ENCODE data around the gene ESYT1. TPM values are rescaled to one million over a fixed set of nuclear protein-coding genes. Genes with fewer than 3 reads are reported as not detected.
A peak's percentile ranks its signal among the peaks of the same experiment; 100 is the strongest.

Gene ESYT1
- total and polyA plus RNA-seq, 9 of the 15 experiments (the other 6 are each of a cell fraction or from before 2014, with no cell fraction given) = 132 to 420 (median 164) TPM

- TF ChIP-seq MYNN (IDR thresholded peaks at IDR 0.05) (no peak), MYNN (CRISPR knock-in tag; IDR thresholded peaks at IDR 0.05) (no peak), MEF2D (tag; conservative IDR thresholded peaks at IDR 0.05; ENCODE audit: low read depth) (no peak), NFRKB (IDR thresholded peaks at IDR 0.05; ENCODE audit: low read depth) (peak; percentile 73; the same call in 1 of the 2 replicates), ELF2 (CRISPR knock-in tag; IDR thresholded peaks at IDR 0.05) (peak; percentile 76; the same call in 1 of the 2 replicates), HLTF (IDR thresholded peaks at IDR 0.05) (peak; percentile 58; the same call in 1 of the 2 replicates), ZNF511 (CRISPR knock-in tag; IDR thresholded peaks at IDR 0.05) (peak; percentile 72), ZC3H4 (CRISPR knock-in tag; IDR thresholded peaks at IDR 0.05; ENCODE audit: borderline replicate concordance) (no peak), RCOR1 (IDR thresholded peaks at IDR 0.05; ENCODE audit: borderline replicate concordance in 1 of 2, low read depth in 2 of 2, low read length in 2 of 2) (peak in 1 of 2 experiments; percentile 65; a peak in 2 of 4 replicates), TAF7 (tag; IDR thresholded peaks at IDR 0.05) (0 out of 2 replicates have a peak, but pooled peaks have one; percentile 42), ZNF121 (CRISPR knock-in tag; conservative IDR thresholded peaks at IDR 0.05) (peak; percentile 48; the same call in 1 of the 2 replicates), XRCC4 (IDR thresholded peaks at IDR 0.05; ENCODE audit: extremely low read depth, insufficient read depth, insufficient read length) (no peak), CBX5 (IDR thresholded peaks at IDR 0.05; ENCODE audit: borderline replicate concordance, low read depth) (0 out of 2 replicates have a peak, but pooled peaks have one; percentile 68), HDAC1 (IDR thresholded peaks at IDR 0.05) (peak; percentile 65 to 78; a peak in 3 of 4 replicates), REST (IDR thresholded peaks at IDR 0.05; ENCODE audit: borderline replicate concordance) (no peak; the same call in 1 of the 2 replicates), REST (CRISPR knock-in tag; IDR thresholded peaks at IDR 0.05; ENCODE audit: low read depth) (no peak), RBBP5 (IDR thresholded peaks at IDR 0.05; ENCODE audit: borderline replicate concordance, insufficient read depth, low read length, poor library complexity, severe bottlenecking) (peak; percentile 45), ZBTB5 (IDR thresholded peaks at IDR 0.05) (peak; percentile 79)
Measured at GRCh38 chr12:56189918-56190694, 62.0 kb downstream of the ESYT1 start (continued).

Measured in K562 (cell line).